AG09319 (cell line): ENCODE results near the gene PCP4.

Experiments used
- DNase-seq: peaks from one replicate; pipeline ENCODE4 v3.0.0-alpha.2; 2010; ENCODE audit warnings: low read depth; ENCODE audit errors: extremely low read depth
- TF ChIP-seq, protein P1 (sequence below): IDR thresholded peaks from 2 replicates; pipeline ENCODE4 v1.5.1; 2011; ENCODE audit warnings: low read depth, mild to moderate bottlenecking, inconsistent platforms, low read length, moderate library complexity

PCP4 gene

DNA sequence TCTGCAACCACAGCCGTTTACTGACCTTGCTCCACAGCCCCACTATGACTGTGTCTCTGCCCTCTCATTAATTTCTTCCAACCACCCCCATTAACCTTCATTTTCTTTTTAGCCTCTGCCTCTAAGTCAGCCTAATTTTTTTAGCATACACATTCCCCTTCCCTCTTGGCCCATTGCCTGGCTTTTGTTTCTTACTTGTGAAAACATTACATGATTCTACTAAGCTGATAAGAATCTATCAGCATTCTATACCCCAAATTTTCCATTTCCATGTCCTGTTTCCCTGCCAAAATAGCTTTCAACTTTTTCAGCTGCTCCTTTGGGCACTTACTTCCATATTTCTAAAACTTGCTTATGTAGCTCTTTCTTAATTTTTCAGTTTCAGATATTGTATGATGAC, 79.8 kb downstream of the PCP4 start:
- TF ChIP-seq, protein P1, sequence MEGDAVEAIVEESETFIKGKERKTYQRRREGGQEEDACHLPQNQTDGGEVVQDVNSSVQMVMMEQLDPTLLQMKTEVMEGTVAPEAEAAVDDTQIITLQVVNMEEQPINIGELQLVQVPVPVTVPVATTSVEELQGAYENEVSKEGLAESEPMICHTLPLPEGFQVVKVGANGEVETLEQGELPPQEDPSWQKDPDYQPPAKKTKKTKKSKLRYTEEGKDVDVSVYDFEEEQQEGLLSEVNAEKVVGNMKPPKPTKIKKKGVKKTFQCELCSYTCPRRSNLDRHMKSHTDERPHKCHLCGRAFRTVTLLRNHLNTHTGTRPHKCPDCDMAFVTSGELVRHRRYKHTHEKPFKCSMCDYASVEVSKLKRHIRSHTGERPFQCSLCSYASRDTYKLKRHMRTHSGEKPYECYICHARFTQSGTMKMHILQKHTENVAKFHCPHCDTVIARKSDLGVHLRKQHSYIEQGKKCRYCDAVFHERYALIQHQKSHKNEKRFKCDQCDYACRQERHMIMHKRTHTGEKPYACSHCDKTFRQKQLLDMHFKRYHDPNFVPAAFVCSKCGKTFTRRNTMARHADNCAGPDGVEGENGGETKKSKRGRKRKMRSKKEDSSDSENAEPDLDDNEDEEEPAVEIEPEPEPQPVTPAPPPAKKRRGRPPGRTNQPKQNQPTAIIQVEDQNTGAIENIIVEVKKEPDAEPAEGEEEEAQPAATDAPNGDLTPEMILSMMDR, result no peak
- DNase-seq, result no peak

GRCh38 chr21:39951183-39952101, 84.2 kb downstream of the PCP4 start:
- TF ChIP-seq, protein P1, result no peak
- no peak for DNase-seq

GRCh38 chr21:39952265-39952664, 85.0 kb downstream of the PCP4 start:
- TF ChIP-seq, protein P1, result no peak
- no peak for DNase-seq

GRCh38 chr21:39954570-39954969, 87.3 kb downstream of the PCP4 start:
- TF ChIP-seq, protein P1, result no peak
- DNase-seq, result no peak

- TF ChIP-seq, protein P1, result no peak
Measured at GRCh38 chr21:39955326-39955725, 88.1 kb downstream of the PCP4 start.

GRCh38 chr21:39956586-39956985, 89.3 kb downstream of the PCP4 start:
- TF ChIP-seq, protein P1, result no peak
- no peak for DNase-seq

More at GRCh38 chr21:39955326-39955725, 88.1 kb downstream of the PCP4 start:
- DNase-seq, result no peak

GRCh38 chr21:39958731-39959130, 91.5 kb downstream of the PCP4 start:
- TF ChIP-seq, protein P1, result no peak
- DNase-seq, result no peak
